Upper lobe of left lung (tissue), 6 donors: ENCODE results near the gene PRDM2. TPM values are rescaled to one million over a fixed set of nuclear protein-coding genes. Genes with fewer than 3 reads are reported as not detected.

Experiments used
- ATAC-seq, 2 donors: fragments of 200-7000 bp; cut with Tn5 transposase; one replicate each; pipeline ENCODE4 v1.9.1; 2022; ENCODE audit warnings: mild to moderate bottlenecking in 2 of 2, moderate library complexity in 2 of 2; ENCODE audit not compliant: low FRiP score in 2 of 2
- DNase-seq, 2 donors: peaks; one replicate each; pipeline ENCODE4 v3.0.0-alpha.2; 2019 to 2020
- H3K27ac ChIP-seq, 4 donors: fragments of 200-600 bp; sonication (generic); one replicate each; pipeline ENCODE4 v1.5.1; 2016 to 2019
- H3K27me3 ChIP-seq, 4 donors: fragments of 200-600 bp; sonication (generic); one replicate each; pipeline ENCODE4 v1.5.1; 2017 to 2019
- H3K36me3 ChIP-seq, 4 donors: fragments of 200-600 bp; sonication (generic); one replicate each; pipeline ENCODE4 v1.5.1; 2016 to 2019
- H3K4me1 ChIP-seq, 4 donors: fragments of 200-600 bp; sonication (generic); one replicate each; pipeline ENCODE4 v1.5.1; 2018 to 2019
- H3K4me3 ChIP-seq, 4 donors: fragments of 200-600 bp; sonication (generic); one replicate each; pipeline ENCODE4 v1.5.1; 2017 to 2019; ENCODE audit warnings: mild to moderate bottlenecking in 2 of 4, moderate library complexity in 1 of 4
- H3K9me3 ChIP-seq, 4 donors: fragments of 200-600 bp; sonication (generic); one replicate each; pipeline ENCODE4 v1.5.1; 2018 to 2019
- EP300 ChIP-seq, 4 donors: sonication (generic); formaldehyde crosslinking; IDR thresholded peaks; one replicate each; pipeline ENCODE4 v1.5.1; 2017; ENCODE audit warnings: antibody characterized with exemption in 4 of 4, control low read depth in 2 of 4
- POLR2A ChIP-seq, 4 donors: fragments of 450-650 bp; IDR thresholded peaks; one replicate each; pipeline ENCODE4 v1.5.1; 2016 to 2017; ENCODE audit warnings: antibody characterized with exemption in 4 of 4, mild to moderate bottlenecking in 2 of 4
- POLR2AphosphoS5 ChIP-seq, 2 donors: sonication (generic); formaldehyde crosslinking; IDR thresholded peaks; one replicate each; pipeline ENCODE4 v1.5.1; 2017; ENCODE audit warnings: antibody characterized with exemption in 2 of 2
- whole genome bisulfite sequencing, 2 donors: methylation state at CpG; one replicate each; pipeline ENCODE4 v1.1.5; 2017 to 2018; 5-methylcytosine and 5-hydroxymethylcytosine counted together
- total RNA-seq, 6 donors: library from RNA; depleted of rRNA in 4 of 6; stranded (reverse); fragments of >200 nt in 4 of 6; gene quantifications; one replicate each; pipeline versions ENCODE4 v1.1.0 to v1.2.1, GENCODE V29; 2016 to 2021
- TF ChIP-seq, protein P1 (sequence below), 6 experiments: fragments of 450-650 bp in 4 of 6; fragments of 200-600 bp in 2 of 6; sonication (generic) in 2 of 6; IDR thresholded peaks; one replicate each; pipeline ENCODE4 v1.5.1; 2016 to 2019; ENCODE audit warnings: antibody characterized with exemption in 6 of 6
- donor health status: DM: no; HTN: no; CAD: no; lungs with moderate emphysema.
- donor health status: DM: no; HTN: yes; CAD: no; lungs with severe emphysema.

Gene PRDM2
- total RNA-seq, 6 donors from 2014 or later: 35.0 to 70.2 (median 40.9) TPM

DNA sequence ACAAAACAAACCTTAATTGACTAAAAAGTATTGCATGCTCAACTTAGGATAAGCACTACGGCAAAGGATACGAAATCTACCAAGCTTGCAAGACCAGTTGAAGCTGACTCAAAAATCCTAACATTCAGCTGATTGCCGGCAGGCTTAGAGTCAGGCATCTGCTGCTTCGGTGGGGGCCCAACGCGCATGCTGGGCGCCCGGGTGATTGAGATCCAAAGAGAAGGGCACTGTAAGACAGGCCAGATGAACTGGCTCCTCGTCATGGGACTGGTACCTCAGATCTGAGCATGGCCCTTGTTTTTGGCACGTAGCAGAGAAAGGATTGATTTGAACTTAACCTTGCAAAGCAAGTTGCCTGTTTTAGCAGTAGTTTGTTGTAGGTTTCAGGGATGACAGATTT lies 86.6 kb downstream of the PRDM2 start:
- H3K4me1 ChIP-seq: peaks cover 16 to 41% (median 24%) of the 10 kb centered on the region in 4 donors
- H3K36me3 ChIP-seq: peaks cover 0 to 37% (median 13%) of the 10 kb centered on the region in 4 donors
- H3K9me3 ChIP-seq: no peaks in the 10 kb centered on the region
- H3K4me3 ChIP-seq: no peak overlapping the region
- H3K27me3 ChIP-seq: no peaks in the 10 kb centered on the region
- TF ChIP-seq, protein P1, sequence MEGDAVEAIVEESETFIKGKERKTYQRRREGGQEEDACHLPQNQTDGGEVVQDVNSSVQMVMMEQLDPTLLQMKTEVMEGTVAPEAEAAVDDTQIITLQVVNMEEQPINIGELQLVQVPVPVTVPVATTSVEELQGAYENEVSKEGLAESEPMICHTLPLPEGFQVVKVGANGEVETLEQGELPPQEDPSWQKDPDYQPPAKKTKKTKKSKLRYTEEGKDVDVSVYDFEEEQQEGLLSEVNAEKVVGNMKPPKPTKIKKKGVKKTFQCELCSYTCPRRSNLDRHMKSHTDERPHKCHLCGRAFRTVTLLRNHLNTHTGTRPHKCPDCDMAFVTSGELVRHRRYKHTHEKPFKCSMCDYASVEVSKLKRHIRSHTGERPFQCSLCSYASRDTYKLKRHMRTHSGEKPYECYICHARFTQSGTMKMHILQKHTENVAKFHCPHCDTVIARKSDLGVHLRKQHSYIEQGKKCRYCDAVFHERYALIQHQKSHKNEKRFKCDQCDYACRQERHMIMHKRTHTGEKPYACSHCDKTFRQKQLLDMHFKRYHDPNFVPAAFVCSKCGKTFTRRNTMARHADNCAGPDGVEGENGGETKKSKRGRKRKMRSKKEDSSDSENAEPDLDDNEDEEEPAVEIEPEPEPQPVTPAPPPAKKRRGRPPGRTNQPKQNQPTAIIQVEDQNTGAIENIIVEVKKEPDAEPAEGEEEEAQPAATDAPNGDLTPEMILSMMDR (IDR thresholded peaks at IDR 0.05): no peak
- TF ChIP-seq EP300 (IDR thresholded peaks at IDR 0.05): no peak
- TF ChIP-seq POLR2A (IDR thresholded peaks at IDR 0.05): no peak
- TF ChIP-seq POLR2AphosphoS5 (IDR thresholded peaks at IDR 0.05): no peak
- ATAC-seq (no peak), DNase-seq (no peak)
- no peak overlapping the region for H3K27ac ChIP-seq
- 88 to 96% methylated on average over 10 of the region's 10 CpGs for WGBS, 2 donors

DNA sequence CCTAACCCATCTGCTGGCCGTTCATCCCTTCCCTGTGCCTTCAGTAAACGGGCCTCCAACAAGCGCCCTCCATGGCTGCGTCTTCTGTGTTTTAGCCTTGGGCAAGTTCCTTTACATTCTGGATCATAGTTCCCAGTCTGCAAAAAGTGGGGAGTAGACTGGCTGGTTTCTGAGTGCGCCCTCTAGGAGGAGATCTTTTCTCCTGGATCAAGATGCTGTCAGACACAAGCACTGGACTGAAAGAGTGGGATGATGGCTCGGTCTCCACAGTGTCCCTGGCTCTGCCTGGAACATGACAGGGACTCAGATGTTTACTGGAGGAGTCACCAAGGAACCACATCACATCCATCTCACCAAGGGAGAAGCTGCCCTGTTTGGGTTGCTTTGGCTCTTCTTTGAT lies 88.8 kb downstream of the PRDM2 start:
- Histone ChIP-seq H3K36me3 (peaks cover 0 to 35% (median 10%) of the 10 kb centered on the region in 4 donors), H3K4me1 (peaks cover 7 to 18% (median 14%) of the 10 kb centered on the region in 4 donors), H3K9me3 (no peaks in the 10 kb centered on the region), H3K27ac (no peak overlapping the region), H3K4me3 (no peak overlapping the region), H3K27me3 (no peaks in the 10 kb centered on the region)
- 88 to 89% methylated on average over 6 of the region's 6 CpGs for WGBS, 2 donors
- ATAC-seq (no peak), DNase-seq (no peak)
- no peak for TF ChIP-seq POLR2AphosphoS5 (IDR thresholded peaks at IDR 0.05)
- TF ChIP-seq, protein P1 (IDR thresholded peaks at IDR 0.05): no peak
- no peak for TF ChIP-seq EP300 (IDR thresholded peaks at IDR 0.05)
- no peak for TF ChIP-seq POLR2A (IDR thresholded peaks at IDR 0.05)

DNA sequence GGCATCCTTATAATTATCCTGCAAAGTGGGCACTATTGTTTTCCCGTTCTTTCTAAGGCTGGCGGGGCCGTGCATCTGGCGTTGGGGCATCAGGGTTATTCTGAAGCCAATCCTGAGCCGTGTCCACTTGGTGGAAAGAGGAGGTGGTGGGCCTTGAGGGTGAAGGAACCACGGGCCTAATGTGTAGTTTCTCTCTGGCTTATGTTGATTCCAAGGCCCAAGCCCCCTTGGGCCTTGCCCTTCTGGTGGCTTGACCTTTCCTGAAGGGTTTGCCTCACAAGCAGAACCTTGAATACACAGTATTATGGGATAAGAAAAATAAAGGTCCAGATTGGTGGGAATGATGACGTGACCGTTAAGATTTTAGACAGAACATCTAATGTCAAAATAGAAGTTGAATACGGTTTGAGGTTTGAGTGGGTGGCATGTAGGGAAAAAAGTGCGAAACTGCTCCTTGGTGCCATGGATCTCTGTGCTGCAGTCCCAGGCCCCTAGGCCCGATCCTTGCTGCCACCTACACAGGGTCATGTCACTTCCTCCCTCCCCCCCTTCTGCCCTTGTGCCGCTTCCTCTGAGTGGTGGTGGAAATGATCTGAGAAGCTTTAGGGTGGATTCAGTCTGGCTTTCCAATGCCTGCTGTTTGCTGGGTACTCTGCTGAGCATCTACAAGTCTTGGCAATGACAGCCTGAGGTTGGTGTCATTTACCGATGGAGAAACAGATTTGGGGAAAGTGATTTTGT lies 90.5 kb downstream of the PRDM2 start:
- no peaks in the 10 kb centered on the region for H3K9me3 ChIP-seq
- peaks cover 0 to 42% (median 12%) of the 10 kb centered on the region in 4 donors for H3K36me3 ChIP-seq
- H3K27ac ChIP-seq: no peak overlapping the region
- no peaks in the 10 kb centered on the region for H3K27me3 ChIP-seq
- peaks cover 0 to 2% (median under 1%) of the 10 kb centered on the region in 4 donors for H3K4me1 ChIP-seq
- TF ChIP-seq, protein P1 (IDR thresholded peaks at IDR 0.05): no peak
- no peak overlapping the region for H3K4me3 ChIP-seq
- no peak for ATAC-seq
- 89 to 95% methylated on average over 13 of the region's 13 CpGs for WGBS, 2 donors
- DNase-seq: no peak

DNA sequence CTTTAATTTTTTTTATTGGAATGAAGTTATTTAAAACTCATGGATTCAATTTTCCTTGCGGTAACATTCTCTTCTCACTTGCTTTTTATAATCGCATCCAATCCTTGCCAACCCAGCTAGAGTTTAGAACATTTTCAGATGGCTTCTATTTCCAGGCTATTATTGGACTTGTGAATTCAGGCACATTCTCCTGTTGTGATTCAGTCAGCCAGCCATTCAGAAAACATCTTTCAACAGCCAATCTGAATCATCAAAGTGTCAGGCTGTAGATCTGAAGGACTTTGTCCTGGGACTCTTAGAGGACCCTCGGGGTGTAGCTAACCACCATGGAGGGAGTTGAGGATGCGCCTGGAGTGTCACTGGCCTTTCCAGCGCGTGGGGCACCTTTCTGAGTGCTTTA lies 92.4 kb downstream of the PRDM2 start:
- no peak for TF ChIP-seq POLR2AphosphoS5 (IDR thresholded peaks at IDR 0.05)
- Histone ChIP-seq H3K36me3 (peaks cover 0 to 32% (median 7%) of the 10 kb centered on the region in 4 donors), H3K9me3 (no peaks in the 10 kb centered on the region), H3K27ac (no peak overlapping the region), H3K27me3 (no peaks in the 10 kb centered on the region), H3K4me3 (no peak overlapping the region), H3K4me1 (no peaks in the 10 kb centered on the region)
- ATAC-seq (no peak), DNase-seq (no peak)
- 90 to 92% methylated on average over 3 to 6 of the region's 6 CpGs for WGBS, 2 donors

DNA sequence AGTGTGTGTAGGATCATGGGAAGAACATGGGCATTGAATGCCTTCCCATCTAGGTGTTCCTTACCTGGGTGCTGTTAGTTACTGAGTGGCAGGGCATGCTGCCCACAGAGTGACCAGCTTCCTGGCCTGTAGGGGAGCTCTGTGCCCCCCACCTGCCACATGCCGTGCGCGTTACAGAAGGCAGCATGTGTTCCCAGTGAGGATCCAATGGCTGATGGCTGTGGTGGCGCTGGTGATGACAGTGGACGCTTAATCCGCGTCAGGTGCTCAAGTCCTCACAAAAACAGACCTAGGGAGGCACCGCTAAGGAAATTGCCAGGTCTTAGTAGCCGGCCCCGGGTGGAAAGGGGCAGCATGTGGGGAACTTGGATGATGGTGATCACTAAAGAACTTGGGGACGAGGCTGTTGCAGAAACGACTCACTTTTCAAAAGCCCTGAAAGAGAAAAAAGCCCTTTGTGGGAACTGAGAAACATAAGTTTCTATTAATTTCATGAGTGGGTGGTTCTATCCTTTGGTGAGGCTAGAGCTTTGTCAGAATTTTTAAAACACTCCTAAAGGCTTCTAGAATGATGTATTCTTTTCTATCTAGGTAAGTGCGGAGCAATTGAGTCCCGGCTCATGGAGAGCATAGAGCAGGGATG lies 93.2 kb downstream of the PRDM2 start:
- ATAC-seq (no peak), DNase-seq (no peak)
- Histone ChIP-seq H3K36me3 (peaks cover 0 to 32% (median 7%) of the 10 kb centered on the region in 4 donors), H3K9me3 (no peaks in the 10 kb centered on the region), H3K27ac (no peak overlapping the region), H3K4me3 (no peak overlapping the region), H3K4me1 (no peaks in the 10 kb centered on the region), H3K27me3 (no peaks in the 10 kb centered on the region)
- 95 to 96% methylated on average over 11 to 14 of the region's 14 CpGs for WGBS, 2 donors
- TF ChIP-seq, protein P1 (IDR thresholded peaks at IDR 0.05): no peak
- TF ChIP-seq POLR2AphosphoS5 (IDR thresholded peaks at IDR 0.05) (no peak), EP300 (IDR thresholded peaks at IDR 0.05) (no peak), POLR2A (IDR thresholded peaks at IDR 0.05) (no peak)
